WTC11 (cell line): Measurements from ENCODE around the gene ARAP3. TPM values are rescaled to one million over a fixed set of nuclear protein-coding genes. Genes with fewer than 3 reads are reported as not detected.
A peak's percentile ranks its signal among the peaks of the same experiment; 100 is the strongest.

ENCODE experiments used
- ATAC-seq: fragments of 200-7000 bp; cut with Tn5 transposase; 2 replicates; pipeline ENCODE4 v1.10.0; 2021; ENCODE audit warnings: mild to moderate bottlenecking, moderate library complexity
- CTCF ChIA-PET: fragments of 300-600 bp; sonication (Branson Sonifier 250); formaldehyde crosslinking; loops from one replicate; lab custom pipeline; 2021; ENCODE audit warnings: antibody characterized with exemption; lab: Charles Lee
- POLR2A ChIA-PET: fragments of 350-600 bp; sonication (Branson Sonifier 250); formaldehyde crosslinking; loops from one replicate; lab custom pipeline; 2021; ENCODE audit warnings: antibody characterized with exemption; lab: Charles Lee
- DNase-seq: peaks from one replicate; pipeline ENCODE4 v3.0.0; 2021; ENCODE audit warnings: low spot score
- H3K27ac Mint-ChIP-seq: 2 replicates; pipeline ENCODE4 v1.8.0; 2021; ENCODE audit warnings: mixed read lengths
- H3K27me3 Mint-ChIP-seq: 2 replicates; pipeline ENCODE4 v1.8.0; 2021; ENCODE audit warnings: low read depth, mild to moderate bottlenecking, moderate library complexity, mixed read lengths
- H3K36me3 Mint-ChIP-seq: 2 replicates; pipeline ENCODE4 v1.8.0; 2021; ENCODE audit warnings: mixed read lengths
- H3K4me1 Mint-ChIP-seq: 2 replicates; pipeline ENCODE4 v1.8.0; 2022; ENCODE audit warnings: mixed read lengths
- H3K4me3 Mint-ChIP-seq: 2 replicates; pipeline ENCODE4 v1.8.0; 2021; ENCODE audit warnings: mild to moderate bottlenecking, moderate library complexity, mixed read lengths
- H3K9me3 Mint-ChIP-seq: 2 replicates; pipeline ENCODE4 v1.8.0; 2021; ENCODE audit warnings: mixed read lengths
- ATF3 ChIP-seq: sonication (generic); formaldehyde crosslinking; conservative IDR thresholded peaks from 2 replicates; pipeline ENCODE4 v1.8.1; 2022; ENCODE audit warnings: mild to moderate bottlenecking, missing genetic modification reagents
- E2F5 ChIP-seq: sonication (generic); formaldehyde crosslinking; IDR thresholded peaks from 2 replicates; pipeline ENCODE4 v1.8.1; 2022; ENCODE audit warnings: mild to moderate bottlenecking, moderate library complexity, missing genetic modification reagents
- ETV6 ChIP-seq: sonication (generic); formaldehyde crosslinking; IDR thresholded peaks from 2 replicates; pipeline ENCODE4 v1.8.1; 2022; ENCODE audit warnings: mild to moderate bottlenecking, missing genetic modification reagents
- HMGA2 ChIP-seq: fragments of 250-450 bp; sonication (Bioruptor Pico); IDR thresholded peaks from 2 replicates; pipeline ENCODE4 v1.4.0; 2021; ENCODE audit warnings: mild to moderate bottlenecking, moderate library complexity
- MXD4 ChIP-seq: fragments of 250-450 bp; sonication (Bioruptor Pico); IDR thresholded peaks from 2 replicates; pipeline ENCODE4 v1.8.0; 2021; ENCODE audit warnings: mild to moderate bottlenecking, moderate library complexity, borderline replicate concordance
- NR3C1 ChIP-seq: sonication (generic); formaldehyde crosslinking; conservative IDR thresholded peaks from 2 replicates; pipeline ENCODE4 v1.8.1; 2023; ENCODE audit warnings: low read depth, mild to moderate bottlenecking, missing genetic modification reagents
- SMAD3 ChIP-seq: sonication (generic); formaldehyde crosslinking; IDR thresholded peaks from 2 replicates; pipeline ENCODE4 v1.8.0; 2022; ENCODE audit warnings: missing genetic modification reagents, mild to moderate bottlenecking, borderline replicate concordance
- SP1 ChIP-seq: sonication (generic); formaldehyde crosslinking; conservative IDR thresholded peaks from 2 replicates; pipeline ENCODE4 v1.8.1; 2022; ENCODE audit warnings: missing genetic modification reagents
- STAT6 ChIP-seq: sonication (generic); formaldehyde crosslinking; conservative IDR thresholded peaks from 2 replicates; pipeline ENCODE4 v1.8.1; 2023; ENCODE audit warnings: mild to moderate bottlenecking, low read depth, missing genetic modification reagents, moderate library complexity
- ZNF219 ChIP-seq: sonication (generic); formaldehyde crosslinking; IDR thresholded peaks from 2 replicates; pipeline ENCODE4 v1.8.0; 2023; ENCODE audit warnings: missing genetic modification reagents, mild to moderate bottlenecking, borderline replicate concordance
- ZNF423 ChIP-seq: fragments of 250-450 bp; sonication (Bioruptor Pico); IDR thresholded peaks from 2 replicates; pipeline ENCODE4 v2.1.2; 2022; ENCODE audit warnings: mild to moderate bottlenecking, moderate library complexity
- ZNF512 ChIP-seq: sonication (generic); formaldehyde crosslinking; IDR thresholded peaks from 2 replicates; pipeline ENCODE4 v1.8.1; 2022; ENCODE audit warnings: missing genetic modification reagents, borderline replicate concordance
- ZNF532 ChIP-seq: fragments of 250-450 bp; sonication (Bioruptor Pico); IDR thresholded peaks from 2 replicates; pipeline ENCODE4 v1.9.0; 2021; ENCODE audit warnings: mild to moderate bottlenecking, borderline replicate concordance
- total RNA-seq: library from RNA; stranded (reverse); gene quantifications from 3 replicates; pipeline ENCODE4 v1.2.3, GENCODE V29; 2021

The ARAP3 gene
- total RNA-seq, 1 experiment from 2014 or later, result 60.4 TPM

- H3K4me3 Mint-ChIP-seq, result no peak overlapping the region
- no peak for TF ChIP-seq E2F5
- peak; percentile 86 for TF ChIP-seq ZNF423 (CRISPR knock-in tag)
- no peak for TF ChIP-seq NR3C1 (CRISPR knock-in tag)
- TF ChIP-seq ZNF532 (CRISPR knock-in tag), result no peak
- TF ChIP-seq SMAD3 (CRISPR knock-in tag), result no peak
- TF ChIP-seq, all 79 proteins: peak for 1
- H3K36me3 Mint-ChIP-seq, result no peaks in the 10 kb centered on the region
- peaks cover under 1% of the 10 kb centered on the region; the same call in 1 of the 2 replicates for H3K9me3 Mint-ChIP-seq
- ATAC-seq (peak; percentile 53), DNase-seq (no peak)
- POLR2A ChIA-PET, result interaction anchor here (0.8 kb wide), 1 partner anchor 31 kb away, joined by 4 read pairs; no protein-coding TSS in a partner anchor
- no peaks in the 10 kb centered on the region for H3K27me3 Mint-ChIP-seq
- H3K27ac Mint-ChIP-seq, result peak overlapping the region; percentile 53; the same call in 1 of the 2 replicates
- peaks cover 52% of the 10 kb centered on the region for H3K4me1 Mint-ChIP-seq
- CTCF ChIA-PET, result interaction anchor here (0.6 to 3.6 kb wide), 13 partner anchors 13 to 253 kb away, joined by 3 to 19 read pairs (median 4); partner anchors contain the start of genes PCDH1 and RNF14
These were observed 34.0 kb upstream of the ARAP3 start for GRCh38 chr5:141716009-141716408.

- Mint-ChIP-seq H3K27me3 (no peaks in the 10 kb centered on the region), H3K4me3 (no peak overlapping the region), H3K36me3 (no peaks in the 10 kb centered on the region), H3K27ac (no peak overlapping the region), H3K4me1 (peaks cover 52% of the 10 kb centered on the region), H3K9me3 (no peaks in the 10 kb centered on the region)
- no peak for DNase-seq
- POLR2A ChIA-PET, result interaction anchor here (0.8 kb wide), 1 partner anchor 31 kb away, joined by 4 read pairs; no protein-coding TSS in a partner anchor
- CTCF ChIA-PET, result interaction anchor here (0.6 to 3.6 kb wide), 13 partner anchors 13 to 254 kb away, joined by 3 to 19 read pairs (median 4); partner anchors contain the start of genes PCDH1 and RNF14
- TF ChIP-seq SP1 (CRISPR knock-in tag) (no peak), HMGA2 (no peak)
- no peak for ATAC-seq
These were observed 33.4 kb upstream of the ARAP3 start for GRCh38 chr5:141715346-141715905.

- ChIA-PET POLR2A (no interaction called here), CTCF (interaction anchor here (1.0 to 3.6 kb wide), 10 partner anchors 12 to 246 kb away, joined by 3 to 19 read pairs (median 4); partner anchors contain the start of gene DIAPH1)
- Mint-ChIP-seq H3K4me3 (no peak overlapping the region), H3K36me3 (no peaks in the 10 kb centered on the region), H3K4me1 (peaks cover 52% of the 10 kb centered on the region), H3K27me3 (no peaks in the 10 kb centered on the region), H3K27ac (no peak overlapping the region), H3K9me3 (no peaks in the 10 kb centered on the region)
- ATAC-seq (no peak), DNase-seq (no peak)
- TF ChIP-seq ZNF423 (CRISPR knock-in tag), result no peak
- no peak for TF ChIP-seq ZNF219 (CRISPR knock-in tag)
- TF ChIP-seq ETV6 (CRISPR knock-in tag), result no peak
- no peak for TF ChIP-seq MXD4 (CRISPR knock-in tag)
- TF ChIP-seq STAT6 (CRISPR knock-in tag), result no peak
- TF ChIP-seq ATF3 (CRISPR knock-in tag), result no peak
- no peak for TF ChIP-seq ZNF512
These were observed 32.7 kb upstream of the ARAP3 start for GRCh38 chr5:141714542-141715310.
